Ovary (tissue), 3 donors: Measurements from ENCODE around the gene MTX3.

Experiments used
- CTCF ChIP-seq, 3 donors: fragments of 450-650 bp in 2 of 3; fragments of 200-600 bp in 1 of 3; IDR thresholded peaks; one replicate each; pipeline versions ENCODE4 v1.5.1 to v1.8.0; 2016 to 2022; ENCODE audit warnings: antibody characterized with exemption in 3 of 3, mild to moderate bottlenecking in 1 of 3
- EP300 ChIP-seq: sonication (generic); formaldehyde crosslinking; IDR thresholded peaks from one replicate; pipeline ENCODE4 v1.6.1; 2017; ENCODE audit warnings: antibody characterized with exemption
- POLR2A ChIP-seq: fragments of 450-650 bp; IDR thresholded peaks from one replicate; pipeline ENCODE4 v1.6.1; 2017; ENCODE audit warnings: antibody characterized with exemption, mild to moderate bottlenecking, moderate library complexity
- donor health status: DM: no; HTN: no; CAD: no.

- no peak for TF ChIP-seq POLR2A
- TF ChIP-seq CTCF (IDR thresholded peaks at IDR 0.05), result no peak
- TF ChIP-seq EP300, result no peak
These were observed 2.0 kb upstream of the MTX3 start for GRCh38 chr5:79992891-79993657.
